M059J (cell line): ENCODE results near the gene BRICD5. TPM values are rescaled to one million over a fixed set of nuclear protein-coding genes. Genes with fewer than 3 reads are reported as not detected.
"Not testable (repeated sequence)": the region's sequence is repeated elsewhere in the genome, so short reads cannot be mapped to it uniquely, and the experiment has no call there.

Experiments used
- DNase-seq: peaks from one replicate; pipeline ENCODE4 v3.0.0-alpha.2; 2012; ENCODE audit warnings: low read depth
- total RNA-seq: library from RNA; depleted of rRNA; stranded (reverse); fragments of >200 nt; shearing (Covaris generic); gene quantifications from 2 replicates; pipeline ENCODE4 v1.2.3, GENCODE V29; 2014; rRNA removed

Gene BRICD5
- total RNA-seq, result 0.10 and 0.89 TPM in 2 replicates

DNA sequence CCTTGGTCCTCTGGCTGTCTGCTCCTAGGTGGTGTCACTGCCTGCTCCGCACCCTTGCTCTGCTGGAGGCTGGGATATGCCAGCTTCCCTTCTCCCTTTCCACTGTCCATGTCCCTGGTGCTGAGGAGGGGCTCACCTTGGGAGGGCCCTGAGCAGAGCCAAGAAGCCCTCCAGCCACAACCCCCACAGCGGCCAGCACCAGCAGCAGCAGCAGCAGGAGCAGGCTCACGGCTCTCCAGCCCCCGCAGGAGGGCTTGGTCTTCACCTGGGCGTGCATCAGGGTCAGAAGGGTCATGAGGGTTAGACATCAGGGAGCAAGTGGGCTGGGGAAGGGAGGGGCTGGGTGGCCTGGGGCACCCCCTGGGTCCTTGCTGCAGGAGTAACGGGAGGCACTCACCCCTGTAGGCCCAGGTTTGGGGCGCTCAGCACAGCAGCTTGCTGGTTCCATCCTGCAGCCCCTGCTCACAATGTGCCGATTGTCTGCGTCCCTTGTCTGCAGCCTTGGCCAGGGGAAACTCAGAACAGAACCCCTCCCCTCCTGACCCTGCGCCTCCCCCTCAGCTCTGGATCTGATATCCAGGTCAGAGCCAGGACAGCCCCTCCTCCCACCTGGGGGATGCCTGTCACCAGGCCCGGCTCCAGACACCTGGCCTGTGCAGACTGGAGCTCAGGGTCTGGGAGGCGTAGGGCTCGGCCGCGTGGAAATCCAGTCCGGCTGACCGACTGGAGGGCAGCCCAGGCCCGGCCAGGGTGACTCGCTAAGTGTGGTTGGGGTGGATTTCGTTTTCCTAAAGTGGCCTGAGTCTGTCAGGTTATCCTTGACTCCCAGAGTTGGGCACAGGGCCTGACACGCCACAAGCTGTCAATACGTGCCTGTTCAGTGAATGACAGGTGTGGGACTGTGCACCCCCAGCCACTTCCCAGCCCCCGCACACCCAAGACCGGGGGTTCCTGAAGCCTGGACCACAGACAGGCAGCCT is at the start of gene BRICD5:
Gene BRICD5, minus strand, starts transcription at position 478 of the 980 bp plus-strand sequence. Its CDS starts 30 bp downstream, at position 448.
- peak; percentile 61 for DNase-seq

DNA sequence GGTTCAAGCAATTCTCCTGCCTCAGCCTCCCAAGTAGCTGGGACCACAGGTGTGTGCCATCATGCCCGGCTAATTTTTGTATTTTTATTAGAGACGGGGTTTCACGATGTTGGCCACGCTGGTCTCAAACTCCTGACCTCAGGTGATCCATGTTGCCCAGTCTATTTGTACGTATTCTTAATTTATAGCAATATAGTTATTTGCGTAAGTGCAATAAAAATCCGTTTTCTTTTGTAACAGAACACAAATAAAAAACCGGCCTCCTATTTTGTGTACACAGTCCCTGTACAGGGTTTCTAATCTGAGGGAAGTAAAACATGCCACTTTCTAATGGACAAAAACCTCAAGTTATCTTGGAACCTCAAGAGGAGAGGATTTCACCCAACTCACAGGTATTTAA is 49.6 kb upstream of the BRICD5 start:
- no peak for DNase-seq

- not testable (repeated sequence) for DNase-seq
Observed at GRCh38 chr16:2258530-2258929, 47.9 kb upstream of the BRICD5 start.

GRCh38 chr16:2257726-2258125 is 47.1 kb upstream of the BRICD5 start:
- no peak for DNase-seq

GRCh38 chr16:2256531-2257140 is 46.0 kb upstream of the BRICD5 start:
- no peak for DNase-seq

DNA sequence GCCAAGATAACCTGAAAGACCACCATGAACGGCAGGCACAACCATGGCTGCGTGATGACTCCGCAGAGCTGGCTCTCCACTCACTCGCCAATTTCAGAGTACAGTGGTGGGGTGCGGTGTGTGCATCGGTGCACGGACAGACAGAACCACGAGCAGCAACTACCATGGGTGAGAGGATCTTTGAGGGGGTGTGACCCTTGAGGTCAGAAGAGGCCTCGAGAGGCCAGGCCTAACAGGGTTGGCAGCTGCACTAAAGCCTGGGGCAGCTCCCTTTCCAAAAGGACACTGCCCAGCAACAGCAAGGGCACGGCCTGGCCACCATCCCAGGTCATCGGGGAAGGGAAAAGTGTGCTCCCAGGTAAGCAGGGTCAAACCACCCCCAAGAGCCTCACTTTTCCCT is 42.6 kb upstream of the BRICD5 start:
- no peak for DNase-seq

GRCh38 chr16:2252806-2253148 is 42.1 kb upstream of the BRICD5 start:
- peak; percentile 44 for DNase-seq

DNA sequence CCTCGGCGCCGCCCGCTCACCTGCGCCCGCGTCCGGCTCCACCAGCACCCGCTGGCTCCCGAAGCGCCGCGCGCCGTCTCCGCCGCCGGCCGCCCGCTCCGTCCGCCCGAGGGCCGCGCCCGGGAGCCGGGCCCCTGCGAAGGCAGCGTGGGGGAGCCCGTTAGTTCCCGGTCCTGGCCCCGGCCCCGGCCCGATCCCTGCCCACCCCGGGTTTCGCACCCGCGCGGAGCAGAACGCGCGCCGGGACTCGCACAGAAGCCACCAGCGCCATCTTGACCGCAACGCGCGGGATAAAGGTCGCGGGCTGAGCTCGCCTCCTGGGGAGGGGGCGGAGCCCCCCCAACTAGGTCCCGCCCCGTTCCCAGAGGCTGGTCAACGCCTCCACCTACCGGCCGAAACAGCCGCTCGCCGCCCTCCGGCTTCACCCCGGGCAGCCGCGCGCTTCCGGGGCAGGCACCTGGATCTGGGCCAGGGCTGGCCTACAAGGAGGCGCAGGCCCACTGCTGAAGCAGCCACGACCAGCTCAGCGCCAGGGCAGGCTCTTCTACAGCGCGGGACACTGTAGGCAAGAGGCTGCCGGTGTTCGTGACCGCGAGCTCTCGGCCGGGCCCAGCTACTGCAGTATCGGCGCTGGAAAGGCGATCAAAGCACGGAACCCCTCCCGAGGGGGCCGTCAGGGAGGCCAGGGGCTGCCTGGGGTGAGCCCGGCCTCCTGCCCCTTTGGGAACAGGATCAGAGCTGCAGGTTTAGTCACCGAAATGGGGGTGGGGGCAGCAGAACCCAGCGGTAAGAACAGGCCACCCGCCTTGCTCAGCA is 40.8 kb upstream of the BRICD5 start, which contains the start of gene ECI1:
Gene ECI1, minus strand, starts transcription at position 292 of the 816 bp plus-strand sequence. Its CDS starts 21 bp downstream, at position 271.
- peak; percentile 93 for DNase-seq

- DNase-seq, result peak; percentile 55
Observed at GRCh38 chr16:2250652-2251295, 40.1 kb upstream of the BRICD5 start.

DNA sequence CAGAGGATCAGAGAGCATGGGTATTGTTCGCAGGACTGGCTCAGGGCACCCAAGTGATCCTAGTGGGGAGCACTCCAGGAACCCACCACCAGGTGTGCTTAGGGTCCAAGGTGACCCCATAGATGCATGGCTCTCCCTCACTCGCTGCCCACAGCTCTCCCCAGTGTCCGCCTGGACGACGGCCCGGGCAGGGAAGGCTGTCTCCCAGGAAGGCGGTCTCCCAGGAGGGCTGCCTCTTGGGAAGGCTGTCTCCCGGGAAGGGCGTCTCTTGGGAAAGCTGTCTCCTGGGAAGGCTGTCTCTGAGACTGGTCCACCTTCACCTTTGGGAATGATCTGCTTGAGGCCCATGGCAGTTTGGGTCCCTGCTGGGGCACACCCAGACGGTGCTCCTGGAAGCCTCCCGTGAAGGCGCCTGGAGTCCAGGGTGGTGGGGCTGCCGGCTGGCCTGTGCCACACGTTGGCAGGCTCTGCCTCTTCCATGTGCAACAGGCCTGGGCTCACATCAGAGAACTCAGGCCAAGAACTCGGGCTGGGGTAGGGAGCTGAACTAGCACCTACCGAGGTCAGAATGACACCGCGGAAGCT is 35.7 kb upstream of the BRICD5 start:
- no peak for DNase-seq

DNA sequence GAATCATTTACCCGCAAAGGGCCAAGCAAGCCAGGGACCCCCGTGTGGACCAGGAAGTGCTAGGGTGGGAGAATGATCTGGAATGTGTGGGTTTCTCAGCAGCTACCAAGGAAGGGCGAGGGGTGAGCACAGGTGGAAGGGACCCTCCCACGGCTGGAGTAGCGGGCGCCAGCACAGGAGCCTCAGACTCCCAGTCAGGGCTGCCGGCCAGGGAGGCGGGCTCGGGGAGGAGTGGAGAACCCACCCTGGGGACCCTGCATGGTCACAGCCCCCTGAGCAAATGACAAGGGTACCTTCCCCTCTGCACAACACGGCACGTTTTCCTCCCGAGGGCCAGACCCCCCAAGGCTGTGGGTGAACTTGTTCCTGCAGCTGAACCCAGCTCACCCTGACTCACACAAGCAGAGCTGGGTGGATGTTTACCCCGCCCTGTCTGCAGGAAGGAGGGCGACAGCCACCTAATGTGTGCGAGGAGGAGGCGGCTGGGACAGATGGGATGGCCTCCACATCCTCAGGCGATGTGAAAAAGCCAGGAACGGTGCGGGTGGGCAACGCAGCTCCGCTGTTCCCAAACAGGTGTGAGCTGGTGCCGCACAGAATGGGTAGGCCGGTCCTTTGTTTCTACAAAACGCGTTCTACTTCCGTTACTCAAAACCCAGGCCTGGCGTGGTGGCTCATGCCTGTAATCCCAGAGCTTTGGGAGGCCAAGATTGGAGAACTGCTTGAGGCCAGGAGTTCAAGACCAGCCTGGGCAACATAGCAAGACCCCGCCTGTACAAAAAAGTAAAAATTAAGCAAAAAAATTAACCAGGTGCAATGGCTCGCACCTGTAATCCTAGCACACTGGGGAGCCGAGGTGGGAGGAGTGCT is 34.5 kb upstream of the BRICD5 start:
- no peak for DNase-seq

DNA sequence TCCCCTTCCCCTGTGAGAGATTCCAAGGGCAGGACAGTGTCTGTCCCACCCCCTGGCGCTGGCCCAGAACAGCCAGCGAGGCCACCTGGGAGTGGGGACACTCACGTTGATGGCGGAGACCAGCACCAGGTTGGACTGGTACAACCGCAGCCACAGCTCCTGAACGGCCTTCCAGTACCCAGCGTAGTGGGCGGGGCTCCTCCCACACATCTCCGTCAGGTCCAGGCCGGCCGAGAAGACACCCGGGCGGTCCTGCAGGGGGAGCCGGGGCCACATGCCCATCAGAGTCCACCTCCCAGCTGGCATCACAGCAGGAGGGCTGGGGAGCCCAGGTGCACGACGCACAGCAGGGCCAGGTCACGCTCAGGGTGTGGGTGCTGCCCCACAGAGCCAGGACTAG is 33.6 kb upstream of the BRICD5 start:
- no peak for DNase-seq

GRCh38 chr16:2243781-2244180 is 33.1 kb upstream of the BRICD5 start:
- no peak for DNase-seq

DNA sequence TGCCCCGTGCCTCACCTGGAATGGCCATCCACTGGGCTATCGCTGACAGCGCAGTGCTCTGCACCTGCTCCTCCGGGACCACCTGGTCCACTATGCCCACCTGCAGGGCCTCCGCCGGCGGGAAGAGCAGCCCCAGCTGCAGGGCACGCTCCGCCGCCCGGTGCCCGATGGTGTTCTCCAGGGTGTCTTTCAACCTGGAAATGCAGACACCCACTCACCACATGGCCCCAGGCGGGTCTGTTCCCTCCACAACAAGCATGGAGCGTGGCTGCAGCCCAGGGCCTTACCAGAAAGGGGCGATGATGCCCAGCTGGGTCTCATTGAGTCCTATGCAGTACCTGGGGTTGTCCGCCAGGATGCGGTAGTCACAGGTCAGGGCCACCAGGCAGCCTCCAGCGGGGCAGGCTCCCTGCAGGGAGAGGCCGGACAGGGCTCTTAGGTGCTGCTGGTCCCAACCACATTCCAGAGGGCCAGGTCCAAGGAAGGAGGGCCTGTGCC is 32.4 kb upstream of the BRICD5 start:
- DNase-seq, result no peak

DNA sequence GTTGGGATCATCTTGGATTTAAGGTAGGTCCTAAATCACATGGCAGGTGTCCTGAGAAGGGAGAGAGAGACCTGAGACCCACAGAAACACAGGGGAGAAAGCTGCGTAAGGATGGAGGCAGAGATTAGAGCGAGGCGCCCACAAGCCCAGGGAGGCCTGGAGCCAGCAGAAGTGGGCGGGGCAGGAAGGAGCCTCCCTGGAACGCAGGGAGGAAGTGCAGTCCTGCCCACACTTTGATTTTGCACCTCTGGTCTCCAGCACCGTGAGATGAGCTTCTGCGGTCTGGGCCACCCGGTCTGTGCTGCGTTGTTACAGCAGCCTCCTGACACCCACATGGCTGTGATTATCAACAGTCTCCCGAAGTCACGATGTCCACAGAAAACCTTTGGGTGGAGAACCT is 31.9 kb upstream of the BRICD5 start:
- no peak for DNase-seq

DNA sequence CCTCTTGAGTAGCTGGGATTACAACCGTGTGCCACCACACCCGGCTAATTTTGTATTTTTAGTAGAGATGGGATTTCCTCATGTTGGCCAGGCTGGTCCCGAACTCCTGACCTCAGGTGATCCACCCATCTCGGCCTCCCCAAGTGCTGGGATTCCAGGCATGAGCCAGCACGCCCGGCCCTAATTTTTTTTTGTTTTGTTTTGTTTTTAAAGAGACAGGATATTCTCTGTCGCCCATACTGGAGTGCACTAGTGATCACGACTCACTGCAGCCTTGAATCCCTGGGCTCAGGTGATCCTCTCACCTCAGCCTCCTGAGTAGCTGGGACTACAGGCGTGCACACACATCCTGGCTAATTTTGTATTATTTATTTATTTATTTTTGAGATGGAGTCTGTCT is 29.7 kb upstream of the BRICD5 start:
- DNase-seq, result not testable (repeated sequence)

- no peak for DNase-seq
Observed at GRCh38 chr16:2238838-2239675, 28.4 kb upstream of the BRICD5 start.

- no peak for DNase-seq
Observed at GRCh38 chr16:2238150-2238837, 27.6 kb upstream of the BRICD5 start.
